Thoracic aorta (tissue), 2 donors: ENCODE data around the gene LGALS13. TPM values are rescaled to one million over a fixed set of nuclear protein-coding genes. Genes with fewer than 3 reads are reported as not detected.

Experiments used
- ATAC-seq: fragments of 150-250 bp; one replicate; pipeline ENCODE4 v1.8.0; 2017; ENCODE audit warnings: low read depth; ENCODE audit not compliant: insufficient number of reproducible peaks, low FRiP score
- DNase-seq: peaks from one replicate; pipeline ENCODE4 v3.0.0-alpha.2; 2020; ENCODE audit warnings: low spot score
- H3K27ac ChIP-seq, 2 donors: fragments of 200-600 bp; sonication (generic); 1 replicate in 1 of 2; 2 replicates in 1 of 2; pipeline ENCODE4 v1.5.1; 2016; ENCODE audit warnings: mild to moderate bottlenecking in 2 of 2, moderate library complexity in 2 of 2
- H3K27me3 ChIP-seq: fragments of 200-600 bp; sonication (generic); replicated peaks from 2 replicates; pipeline ENCODE4 v1.6.0; 2016; ENCODE audit warnings: mild to moderate bottlenecking; ENCODE audit not compliant: insufficient read depth
- H3K36me3 ChIP-seq: fragments of 200-600 bp; sonication (generic); one replicate; pipeline ENCODE4 v1.5.1; 2016
- H3K4me1 ChIP-seq, 2 donors: fragments of 200-600 bp; sonication (generic); 1 replicate in 1 of 2; 2 replicates in 1 of 2; pipeline versions ENCODE4 v1.5.1 to v1.6.0; 2016; ENCODE audit warnings: low read depth in 2 of 2, mild to moderate bottlenecking in 1 of 2; ENCODE audit not compliant: control insufficient read depth in 1 of 2
- H3K4me3 ChIP-seq: fragments of 200-600 bp; sonication (generic); 2 replicates; pipeline ENCODE4 v1.5.1; 2016; ENCODE audit warnings: mild to moderate bottlenecking
- H3K9me3 ChIP-seq: fragments of 200-600 bp; sonication (generic); 2 replicates; pipeline ENCODE4 v1.5.1; 2016
- CTCF ChIP-seq: fragments of 200-600 bp; sonication (generic); IDR thresholded peaks from one replicate; pipeline ENCODE4 v1.5.1; 2019; ENCODE audit warnings: antibody characterized with exemption
- total RNA-seq, 2 donors: library from RNA; depleted of rRNA; stranded (reverse); fragments of >200 nt; gene quantifications; one replicate each; pipeline versions ENCODE4 v1.1.0 to v1.2.3, GENCODE V29; 2016

Gene LGALS13
- total RNA-seq, 2 donors from 2014 or later, result not detected

- DNase-seq, result no peak
- no peak for ATAC-seq
- Histone ChIP-seq H3K9me3 (no peaks in the 10 kb centered on the region), H3K27me3 (no peaks in the 10 kb centered on the region), H3K27ac (no peak overlapping the region), H3K4me1 (no peaks in the 10 kb centered on the region), H3K36me3 (no peaks in the 10 kb centered on the region), H3K4me3 (no peak overlapping the region)
- TF ChIP-seq CTCF, result no peak
Observed at GRCh38 chr19:39631626-39632025, 29.3 kb downstream of the LGALS13 start.

- H3K4me1 ChIP-seq, result no peaks in the 10 kb centered on the region
- H3K36me3 ChIP-seq, result no peaks in the 10 kb centered on the region
- no peak overlapping the region for H3K4me3 ChIP-seq
- H3K9me3 ChIP-seq, result no peaks in the 10 kb centered on the region
- DNase-seq, result no peak
- no peak overlapping the region for H3K27ac ChIP-seq
- no peak for TF ChIP-seq CTCF
- ATAC-seq, result no peak
- no peaks in the 10 kb centered on the region for H3K27me3 ChIP-seq
Observed at GRCh38 chr19:39637891-39638290, 35.6 kb downstream of the LGALS13 start.

- H3K36me3 ChIP-seq, result no peaks in the 10 kb centered on the region
- no peaks in the 10 kb centered on the region for H3K27me3 ChIP-seq
- no peak for TF ChIP-seq CTCF
- H3K4me3 ChIP-seq, result no peak overlapping the region
- DNase-seq (no peak), ATAC-seq (no peak)
- no peak overlapping the region for H3K27ac ChIP-seq
- H3K9me3 ChIP-seq, result no peaks in the 10 kb centered on the region
- H3K4me1 ChIP-seq, result no peaks in the 10 kb centered on the region
Observed at GRCh38 chr19:39641773-39642172, 39.4 kb downstream of the LGALS13 start.

GRCh38 chr19:39643591-39643990, 41.3 kb downstream of the LGALS13 start:
- Histone ChIP-seq H3K4me1 (no peaks in the 10 kb centered on the region), H3K27ac (no peak overlapping the region), H3K4me3 (no peak overlapping the region), H3K9me3 (no peaks in the 10 kb centered on the region), H3K27me3 (no peaks in the 10 kb centered on the region), H3K36me3 (no peaks in the 10 kb centered on the region)
- DNase-seq (no peak), ATAC-seq (no peak)
- TF ChIP-seq CTCF, result no peak

- H3K36me3 ChIP-seq, result no peaks in the 10 kb centered on the region
- H3K4me1 ChIP-seq, result no peaks in the 10 kb centered on the region
- H3K4me3 ChIP-seq, result no peak overlapping the region
- no peak overlapping the region for H3K27ac ChIP-seq
- TF ChIP-seq CTCF, result no peak
- no peak for DNase-seq
- no peaks in the 10 kb centered on the region for H3K9me3 ChIP-seq
- ATAC-seq, result no peak
- H3K27me3 ChIP-seq, result no peaks in the 10 kb centered on the region
Observed at GRCh38 chr19:39645800-39646411, 43.6 kb downstream of the LGALS13 start.
